Nephron (organoid): ENCODE data around the gene ITPKC.
"Not testable (repeated sequence)": the region's sequence is repeated elsewhere in the genome, so short reads cannot be mapped to it uniquely, and the experiment has no call there.

Experiments
- H3K27ac Mint-ChIP-seq, 3 experiments: 2 replicates each; pipeline ENCODE4 v1.8.0; 2020; ENCODE audit warnings: mixed read lengths in 3 of 3, mild to moderate bottlenecking in 2 of 3, moderate library complexity in 1 of 3
- H3K27me3 Mint-ChIP-seq: 2 replicates; pipeline ENCODE4 v1.8.0; 2021; ENCODE audit warnings: low read depth, mild to moderate bottlenecking, moderate library complexity, mixed read lengths
- H3K36me3 Mint-ChIP-seq: 2 replicates; pipeline ENCODE4 v1.8.0; 2020; ENCODE audit warnings: low read depth, mixed read lengths
- H3K4me1 Mint-ChIP-seq: 2 replicates; pipeline ENCODE4 v1.8.0; 2020; ENCODE audit warnings: mixed read lengths
- H3K4me3 Mint-ChIP-seq, 3 experiments: 2 replicates each; pipeline ENCODE4 v1.8.0; 2020; ENCODE audit warnings: mild to moderate bottlenecking in 3 of 3, mixed read lengths in 3 of 3, moderate library complexity in 2 of 3
- H3K9me3 Mint-ChIP-seq: 2 replicates; pipeline ENCODE4 v1.8.0; 2020; ENCODE audit warnings: mixed read lengths
- CTCF ChIP-seq, 3 experiments: fragments of 200-600 bp; sonication (generic); IDR thresholded peaks; one replicate each; pipeline ENCODE4 v1.5.0; 2021; ENCODE audit warnings: antibody characterized with exemption in 3 of 3; ENCODE audit not compliant: unreplicated experiment in 3 of 3

Gene ITPKC

GRCh38 chr19:40724315-40724714 is 7.4 kb downstream of the ITPKC start:
- no peak for TF ChIP-seq CTCF (IDR thresholded peaks at IDR 0.05; ENCODE audit: unreplicated experiment in 3 of 3)
- Mint-ChIP-seq H3K27me3 (no peaks in the 10 kb centered on the region), H3K36me3 (peaks cover 71% of the 10 kb centered on the region), H3K4me3 (peak overlapping the region in 1 of 3 experiments; percentile 14), H3K27ac (no peak overlapping the region), H3K4me1 (peaks cover 16% of the 10 kb centered on the region), H3K9me3 (no peaks in the 10 kb centered on the region)

- Mint-ChIP-seq H3K27ac (no peak overlapping the region), H3K4me1 (peaks cover 16% of the 10 kb centered on the region), H3K36me3 (peaks cover 71% of the 10 kb centered on the region), H3K27me3 (no peaks in the 10 kb centered on the region), H3K4me3 (no peak overlapping the region), H3K9me3 (no peaks in the 10 kb centered on the region)
- TF ChIP-seq CTCF (IDR thresholded peaks at IDR 0.05; ENCODE audit: unreplicated experiment in 3 of 3), result no peak
Measured at GRCh38 chr19:40724855-40725254, 7.9 kb downstream of the ITPKC start.

GRCh38 chr19:40726279-40726678 is 9.4 kb downstream of the ITPKC start:
- H3K9me3 Mint-ChIP-seq, result no peaks in the 10 kb centered on the region
- H3K4me3 Mint-ChIP-seq, result no peak overlapping the region
- no peak for TF ChIP-seq CTCF (IDR thresholded peaks at IDR 0.05; ENCODE audit: unreplicated experiment in 3 of 3)
- H3K27me3 Mint-ChIP-seq, result no peaks in the 10 kb centered on the region
- H3K36me3 Mint-ChIP-seq, result peaks cover 77% of the 10 kb centered on the region
- H3K4me1 Mint-ChIP-seq, result peaks cover 6% of the 10 kb centered on the region
- H3K27ac Mint-ChIP-seq, result no peak overlapping the region

GRCh38 chr19:40730065-40730464 is 13.2 kb downstream of the ITPKC start:
- H3K4me3 Mint-ChIP-seq, H3K9me3 Mint-ChIP-seq, H3K27me3 Mint-ChIP-seq, H3K4me1 Mint-ChIP-seq, H3K27ac Mint-ChIP-seq: not testable (repeated sequence)
- H3K36me3 Mint-ChIP-seq, result peaks cover 81% of the 10 kb centered on the region

GRCh38 chr19:40732304-40732703 is 15.4 kb downstream of the ITPKC start:
- not testable (repeated sequence) for H3K27me3 Mint-ChIP-seq, H3K27ac Mint-ChIP-seq, H3K9me3 Mint-ChIP-seq, H3K4me1 Mint-ChIP-seq, H3K4me3 Mint-ChIP-seq
- peaks cover 79% of the 10 kb centered on the region for H3K36me3 Mint-ChIP-seq

- no peaks in the 10 kb centered on the region for H3K9me3 Mint-ChIP-seq
- H3K27me3 Mint-ChIP-seq, result no peaks in the 10 kb centered on the region
- H3K4me1 Mint-ChIP-seq, result no peaks in the 10 kb centered on the region
- TF ChIP-seq CTCF (IDR thresholded peaks at IDR 0.05; ENCODE audit: unreplicated experiment in 3 of 3), result no peak
- peaks cover 76% of the 10 kb centered on the region for H3K36me3 Mint-ChIP-seq
- no peak overlapping the region for H3K4me3 Mint-ChIP-seq
- no peak overlapping the region for H3K27ac Mint-ChIP-seq
Measured at GRCh38 chr19:40733149-40733548, 16.2 kb downstream of the ITPKC start.

- no peaks in the 10 kb centered on the region for H3K27me3 Mint-ChIP-seq
- H3K36me3 Mint-ChIP-seq, result peaks cover 69% of the 10 kb centered on the region
- no peak overlapping the region for H3K4me3 Mint-ChIP-seq
- H3K27ac Mint-ChIP-seq, result no peak overlapping the region
- no peak for TF ChIP-seq CTCF (IDR thresholded peaks at IDR 0.05; ENCODE audit: unreplicated experiment in 3 of 3)
- no peaks in the 10 kb centered on the region for H3K4me1 Mint-ChIP-seq
- no peaks in the 10 kb centered on the region for H3K9me3 Mint-ChIP-seq
Measured at GRCh38 chr19:40735013-40735771, 18.3 kb downstream of the ITPKC start.
